Endothelial cell of umbilical vein (primary cell): Measurements from ENCODE around the gene GADL1. TPM values are rescaled to one million over a fixed set of nuclear protein-coding genes. Genes with fewer than 3 reads are reported as not detected.

ENCODE experiments used
- BruUV-seq: library from RNA; stranded (reverse); fragments of 400-500 nt; replicated peaks from 2 replicates; lab custom pipeline; 2021; lab: Mats Ljungman, UMichigan
- CTCF ChIA-PET: fragments of 300-600, 350-600 bp; sonication (Branson Sonifier 250); formaldehyde crosslinking; loops from one replicate; lab custom pipeline; 2021; ENCODE audit warnings: antibody characterized with exemption, inconsistent platforms; lab: Charles Lee
- POLR2A ChIA-PET: fragments of 300-600, 350-600 bp; sonication (Branson Sonifier 250); formaldehyde crosslinking; loops from one replicate; lab custom pipeline; 2021; ENCODE audit warnings: antibody characterized with exemption, inconsistent platforms; lab: Charles Lee
- DNase-seq: peaks from one replicate; pipeline ENCODE4 v3.0.0-alpha.2; 2011; ENCODE audit warnings: low read depth, low spot score
- FAIRE-seq: peaks from 2 replicates; lab custom pipeline; 2011; peaks lifted over from hg19 to GRCh38; lab: Jason Lieb, UNC
- H2AFZ ChIP-seq: 2 replicates; pipeline ENCODE4 v1.6.0; 2012; ENCODE audit warnings: low read depth, low read length, control low read depth, inconsistent platforms
- H3K27ac ChIP-seq: 2 replicates; pipeline ENCODE4 v1.5.1; 2011; ENCODE audit warnings: low read depth, mild to moderate bottlenecking, control low read depth, low read length, moderate library complexity; ENCODE audit not compliant: insufficient read depth
- H3K27me3 ChIP-seq, 2 experiments: 2 replicates each; pipeline versions ENCODE4 v1.6.0 to v1.6.1; 2011; ENCODE audit warnings: low read length in 2 of 2, mixed read lengths in 1 of 2; ENCODE audit not compliant: control insufficient read depth in 2 of 2, insufficient read depth in 2 of 2
- H3K36me3 ChIP-seq, 2 experiments: 2 replicates in 1 of 2; 3 replicates in 1 of 2; pipeline ENCODE4 v1.5.1; 2011; ENCODE audit warnings: low read length in 2 of 2, mild to moderate bottlenecking in 1 of 2, moderate library complexity in 1 of 2; ENCODE audit not compliant: control insufficient read depth in 2 of 2, insufficient read depth in 2 of 2; ENCODE audit errors: extremely low read depth in 1 of 2
- H3K4me1 ChIP-seq: 3 replicates; pipeline ENCODE4 v1.5.1; 2011; ENCODE audit warnings: mild to moderate bottlenecking, low read length; ENCODE audit not compliant: control insufficient read depth, insufficient read depth; ENCODE audit errors: extremely low read depth
- H3K4me2 ChIP-seq: 2 replicates; pipeline ENCODE4 v1.6.1; 2011; ENCODE audit warnings: low read length, control low read depth, mixed read lengths; ENCODE audit not compliant: insufficient read depth
- H3K4me3 ChIP-seq, 3 experiments: fragments of 200-600 bp in 1 of 3; sonication (generic), shearing (Covaris generic) in 1 of 3; replicated peaks in 1 of 3; 2 replicates each; pipeline ENCODE4 v1.5.1; 2011 to 2016; ENCODE audit warnings: control low read depth in 3 of 3, low read length in 3 of 3, mild to moderate bottlenecking in 2 of 3, inconsistent platforms in 1 of 3, low read depth in 1 of 3, moderate library complexity in 1 of 3; ENCODE audit not compliant: insufficient read depth in 1 of 3
- H3K79me2 ChIP-seq: 2 replicates; pipeline ENCODE4 v1.6.0; 2012; ENCODE audit warnings: low read length, inconsistent platforms; ENCODE audit not compliant: control insufficient read depth, insufficient read depth
- H3K9ac ChIP-seq: replicated peaks from 2 replicates; pipeline ENCODE3; 2011; ENCODE audit warnings: low read length, control low read depth; ENCODE audit not compliant: insufficient read depth; ENCODE audit errors: extremely low read depth
- H3K9me1 ChIP-seq: replicated peaks from 3 replicates; pipeline ENCODE4 v1.6.0; 2011; ENCODE audit warnings: mild to moderate bottlenecking, low read length; ENCODE audit not compliant: control insufficient read depth, insufficient read depth; ENCODE audit errors: extremely low read depth
- H3K9me3 ChIP-seq: replicated peaks from 2 replicates; pipeline ENCODE4 v1.5.1; 2012; ENCODE audit warnings: low read length, inconsistent platforms; ENCODE audit not compliant: control insufficient read depth, insufficient read depth
- H4K20me1 ChIP-seq: replicated peaks from 2 replicates; pipeline ENCODE3; 2011; ENCODE audit warnings: mild to moderate bottlenecking, low read length; ENCODE audit not compliant: control insufficient read depth, insufficient read depth; ENCODE audit errors: extremely low read depth
- EZH2 ChIP-seq: IDR thresholded peaks from 2 replicates; pipeline ENCODE4 v1.6.1; 2012; ENCODE audit warnings: borderline replicate concordance, low read depth, mild to moderate bottlenecking, moderate library complexity, low read length, inconsistent platforms; ENCODE audit not compliant: severe bottlenecking
- FOS ChIP-seq: IDR thresholded peaks from 2 replicates; pipeline ENCODE4 v1.6.1; 2011; ENCODE audit warnings: mild to moderate bottlenecking, low read length, moderate library complexity, borderline replicate concordance; ENCODE audit not compliant: insufficient read depth
- GATA2 ChIP-seq: IDR thresholded peaks from 2 replicates; pipeline ENCODE4 v1.7.0; 2011; ENCODE audit warnings: low read depth, mild to moderate bottlenecking, moderate library complexity, mixed read lengths, low read length; ENCODE audit not compliant: insufficient read length, insufficient read depth
- JUN ChIP-seq: IDR thresholded peaks from 2 replicates; pipeline ENCODE4 v1.6.1; 2011; ENCODE audit warnings: borderline replicate concordance, low read depth; ENCODE audit not compliant: insufficient read length, insufficient read depth
- MYC ChIP-seq: IDR thresholded peaks from one replicate; pipeline ENCODE4 v1.6.1; 2011; ENCODE audit warnings: mild to moderate bottlenecking, low read depth, low read length
- POLR2A ChIP-seq: IDR thresholded peaks from 2 replicates; pipeline ENCODE4 v1.6.1; 2012; ENCODE audit warnings: low read depth, mild to moderate bottlenecking, control low read depth, low read length
- POLR2AphosphoS5 ChIP-seq: IDR thresholded peaks from 2 replicates; pipeline ENCODE4 v1.6.1; 2012; ENCODE audit warnings: low read depth, mild to moderate bottlenecking, control low read depth, low read length, moderate library complexity; ENCODE audit not compliant: insufficient read depth
- dilution Hi-C: fragments of 300-500 bp; cut with MboI; formaldehyde crosslinking; loops from one replicate; pipeline ENCODE4 v1.15.0; 2019; ENCODE audit warnings: low sequenced_read_pairs; ENCODE audit not compliant: extremely low pct_ligation_motif_present
- intact Hi-C: fragments of 100-400 bp; cut with micrococcal nuclease; formaldehyde crosslinking; loops from one replicate; pipeline ENCODE4 v1.10.0; 2022
- polyA plus RNA-seq, 4 experiments: library from polyadenylated mRNA; depleted of rRNA in 3 of 4; stranded (reverse) in 3 of 4; unstranded in 1 of 4; fragments of >200 nt; gene quantifications; 2 replicates each; pipeline versions ENCODE4 v1.2.1 to v1.2.3, GENCODE V29; 2011 to 2012; ENCODE audit warnings: missing spikeins in 1 of 4
- total RNA-seq: library from RNA; stranded (reverse); gene quantifications from 2 replicates; pipeline ENCODE4 v1.2.3, GENCODE V29; 2021
- TF ChIP-seq, protein P1 (sequence below): IDR thresholded peaks from 2 replicates; pipeline ENCODE4 v1.6.1; 2011; ENCODE audit not compliant: insufficient read depth, insufficient read length
- TF ChIP-seq, protein P2 (sequence below), 2 donors: IDR thresholded peaks; 1 replicate in 1 of 2; 2 replicates in 1 of 2; pipeline ENCODE4 v1.5.1; 2011; ENCODE audit warnings: low read length in 2 of 2, mild to moderate bottlenecking in 2 of 2, moderate library complexity in 2 of 2, control low read depth in 1 of 2, inconsistent platforms in 1 of 2, low read depth in 1 of 2; ENCODE audit not compliant: insufficient read depth in 1 of 2; ENCODE audit errors: extremely low read depth in 1 of 2

GADL1 gene
- total and polyA plus RNA-seq, 2 donors (not counting 3 experiments of a cell fraction or from before 2014, with no cell fraction given): not detected

DNA sequence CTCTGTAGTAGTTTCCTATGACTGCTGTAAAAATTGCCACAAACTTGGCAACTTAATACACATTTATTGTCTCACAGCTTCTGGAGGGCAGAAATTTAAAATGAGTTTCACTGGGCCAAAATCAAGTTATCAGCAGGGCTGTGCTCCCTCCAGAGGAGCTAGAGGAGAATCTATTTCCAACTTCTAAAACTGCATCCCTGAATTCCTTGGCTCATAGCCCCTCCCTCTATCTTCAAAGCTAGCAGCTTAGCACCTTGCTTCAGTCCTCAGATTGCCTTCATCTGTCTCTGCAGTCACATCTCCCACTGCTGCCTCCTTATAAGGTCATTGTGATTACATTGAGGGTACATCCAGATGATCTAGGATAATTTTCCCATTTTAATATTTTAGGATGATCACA lies 17.8 kb upstream of the GADL1 start:
- no peak overlapping the region for H3K4me3 ChIP-seq
- CTCF ChIA-PET: interaction anchor here (1.3 kb wide), 1 partner anchor 51 kb away, joined by 3 read pairs; no protein-coding TSS in a partner anchor
- intact Hi-C loops: no loop called here
- no TSS peak for BruUV-seq
- H3K9ac ChIP-seq: no peak overlapping the region
- H3K9me3 ChIP-seq: no peaks in the 10 kb centered on the region
- no peaks in the 10 kb centered on the region for H3K79me2 ChIP-seq
- DNase-seq (no peak), FAIRE-seq (no peak)
- dilution Hi-C loops: no loop called here
- H3K4me2 ChIP-seq: no peak overlapping the region
- no peak overlapping the region for H3K27ac ChIP-seq
- no peak overlapping the region for H2AFZ ChIP-seq
- no peaks in the 10 kb centered on the region for H4K20me1 ChIP-seq
- TF ChIP-seq, protein P1, sequence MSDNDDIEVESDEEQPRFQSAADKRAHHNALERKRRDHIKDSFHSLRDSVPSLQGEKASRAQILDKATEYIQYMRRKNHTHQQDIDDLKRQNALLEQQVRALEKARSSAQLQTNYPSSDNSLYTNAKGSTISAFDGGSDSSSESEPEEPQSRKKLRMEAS: no peak
- no peak for TF ChIP-seq POLR2AphosphoS5
- TF ChIP-seq MYC: no peak
- TF ChIP-seq EZH2: no peak
- no peak for TF ChIP-seq POLR2A
- TF ChIP-seq, protein P2, sequence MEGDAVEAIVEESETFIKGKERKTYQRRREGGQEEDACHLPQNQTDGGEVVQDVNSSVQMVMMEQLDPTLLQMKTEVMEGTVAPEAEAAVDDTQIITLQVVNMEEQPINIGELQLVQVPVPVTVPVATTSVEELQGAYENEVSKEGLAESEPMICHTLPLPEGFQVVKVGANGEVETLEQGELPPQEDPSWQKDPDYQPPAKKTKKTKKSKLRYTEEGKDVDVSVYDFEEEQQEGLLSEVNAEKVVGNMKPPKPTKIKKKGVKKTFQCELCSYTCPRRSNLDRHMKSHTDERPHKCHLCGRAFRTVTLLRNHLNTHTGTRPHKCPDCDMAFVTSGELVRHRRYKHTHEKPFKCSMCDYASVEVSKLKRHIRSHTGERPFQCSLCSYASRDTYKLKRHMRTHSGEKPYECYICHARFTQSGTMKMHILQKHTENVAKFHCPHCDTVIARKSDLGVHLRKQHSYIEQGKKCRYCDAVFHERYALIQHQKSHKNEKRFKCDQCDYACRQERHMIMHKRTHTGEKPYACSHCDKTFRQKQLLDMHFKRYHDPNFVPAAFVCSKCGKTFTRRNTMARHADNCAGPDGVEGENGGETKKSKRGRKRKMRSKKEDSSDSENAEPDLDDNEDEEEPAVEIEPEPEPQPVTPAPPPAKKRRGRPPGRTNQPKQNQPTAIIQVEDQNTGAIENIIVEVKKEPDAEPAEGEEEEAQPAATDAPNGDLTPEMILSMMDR (IDR thresholded peaks at IDR 0.05; ENCODE audit: extremely low read depth in 1 of 2, insufficient read depth in 1 of 2, low read depth in 1 of 2, low read length in 2 of 2): no peak
- no peak for TF ChIP-seq GATA2
- TF ChIP-seq FOS: no peak
- no peak for TF ChIP-seq JUN
- H3K4me1 ChIP-seq: no peaks in the 10 kb centered on the region
- POLR2A ChIA-PET: no interaction called here
- H3K36me3 ChIP-seq: no peaks in the 10 kb centered on the region
- H3K27me3 ChIP-seq: peaks cover 7 to 9% of the 10 kb centered on the region in 2 experiments
- no peaks in the 10 kb centered on the region for H3K9me1 ChIP-seq
